Measurements from ENCODE around the gene TBCC. TPM values are rescaled to one million over a fixed set of nuclear protein-coding genes. Genes with fewer than 3 reads are reported as not detected.
A peak's percentile ranks its signal among the peaks of the same experiment; 100 is the strongest.
"Not testable (repeated sequence)": the region's sequence is repeated elsewhere in the genome, so short reads cannot be mapped to it uniquely, and the experiment has no call there.

The TBCC gene
- total and polyA plus RNA-seq, 8 donors = 5.1 to 35.4 (median 9.1) TPM

GRCh38 chr6:42740725-42741124 lies 5.2 kb downstream of the TBCC start:
- Histone ChIP-seq H3K36me3 (no peaks in the 10 kb centered on the region), H3K9me3 (no peaks in the 10 kb centered on the region), H3K4me1 (peaks cover 0 to 9% (median 5%) of the 10 kb centered on the region in 3 donors), H3K27me3 (no peaks in the 10 kb centered on the region), H3K4me3 (no peak overlapping the region), H3K27ac (no peak overlapping the region)
- intact Hi-C loops (cut with DNase I) = no loop called here
- no peak for DNase-seq
- TF ChIP-seq, protein P1, sequence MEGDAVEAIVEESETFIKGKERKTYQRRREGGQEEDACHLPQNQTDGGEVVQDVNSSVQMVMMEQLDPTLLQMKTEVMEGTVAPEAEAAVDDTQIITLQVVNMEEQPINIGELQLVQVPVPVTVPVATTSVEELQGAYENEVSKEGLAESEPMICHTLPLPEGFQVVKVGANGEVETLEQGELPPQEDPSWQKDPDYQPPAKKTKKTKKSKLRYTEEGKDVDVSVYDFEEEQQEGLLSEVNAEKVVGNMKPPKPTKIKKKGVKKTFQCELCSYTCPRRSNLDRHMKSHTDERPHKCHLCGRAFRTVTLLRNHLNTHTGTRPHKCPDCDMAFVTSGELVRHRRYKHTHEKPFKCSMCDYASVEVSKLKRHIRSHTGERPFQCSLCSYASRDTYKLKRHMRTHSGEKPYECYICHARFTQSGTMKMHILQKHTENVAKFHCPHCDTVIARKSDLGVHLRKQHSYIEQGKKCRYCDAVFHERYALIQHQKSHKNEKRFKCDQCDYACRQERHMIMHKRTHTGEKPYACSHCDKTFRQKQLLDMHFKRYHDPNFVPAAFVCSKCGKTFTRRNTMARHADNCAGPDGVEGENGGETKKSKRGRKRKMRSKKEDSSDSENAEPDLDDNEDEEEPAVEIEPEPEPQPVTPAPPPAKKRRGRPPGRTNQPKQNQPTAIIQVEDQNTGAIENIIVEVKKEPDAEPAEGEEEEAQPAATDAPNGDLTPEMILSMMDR (IDR thresholded peaks at IDR 0.05) = no peak
- no peak for ATAC-seq
- WGBS, 2 donors = 61 to 71% methylated on average over 3 of the region's 3 CpGs
- no peak for FAIRE-seq

DNA sequence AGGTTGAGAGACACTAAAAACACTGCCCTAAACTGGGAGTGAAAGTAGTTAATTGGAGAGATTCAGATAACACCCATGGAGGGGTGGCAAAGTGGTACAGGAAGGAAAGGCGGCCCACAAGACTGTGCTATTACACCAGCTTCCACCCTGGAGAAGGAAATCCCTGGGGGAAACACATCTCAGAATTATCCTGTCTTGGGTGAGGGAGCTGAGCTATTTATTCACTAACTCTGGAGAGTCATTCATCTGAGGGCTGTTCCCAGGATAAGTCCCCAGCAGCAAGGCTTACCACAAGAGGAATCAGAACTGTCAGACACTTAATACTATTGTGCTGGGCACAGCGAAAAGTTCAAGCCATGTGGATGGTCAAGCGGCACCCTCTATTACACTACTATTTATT lies 9.9 kb downstream of the TBCC start:
- Histone ChIP-seq H3K27me3 (no peaks in the 10 kb centered on the region), H3K4me1 (no peaks in the 10 kb centered on the region), H3K27ac (no peak overlapping the region), H3K4me3 (no peak overlapping the region), H3K9me3 (no peaks in the 10 kb centered on the region), H3K36me3 (no peaks in the 10 kb centered on the region)
- TF ChIP-seq, protein P1 (IDR thresholded peaks at IDR 0.05) = no peak
- 88 to 90% methylated on average over 3 of the region's 3 CpGs for WGBS, 2 donors
- intact Hi-C loops (cut with DNase I) = loop anchor here in 1 of 3 donors (5.0 kb wide), 1 partner anchor 69 kb away; no protein-coding TSS in a partner anchor
- no peak for FAIRE-seq
- ATAC-seq = no peak
- no peak for DNase-seq

DNA sequence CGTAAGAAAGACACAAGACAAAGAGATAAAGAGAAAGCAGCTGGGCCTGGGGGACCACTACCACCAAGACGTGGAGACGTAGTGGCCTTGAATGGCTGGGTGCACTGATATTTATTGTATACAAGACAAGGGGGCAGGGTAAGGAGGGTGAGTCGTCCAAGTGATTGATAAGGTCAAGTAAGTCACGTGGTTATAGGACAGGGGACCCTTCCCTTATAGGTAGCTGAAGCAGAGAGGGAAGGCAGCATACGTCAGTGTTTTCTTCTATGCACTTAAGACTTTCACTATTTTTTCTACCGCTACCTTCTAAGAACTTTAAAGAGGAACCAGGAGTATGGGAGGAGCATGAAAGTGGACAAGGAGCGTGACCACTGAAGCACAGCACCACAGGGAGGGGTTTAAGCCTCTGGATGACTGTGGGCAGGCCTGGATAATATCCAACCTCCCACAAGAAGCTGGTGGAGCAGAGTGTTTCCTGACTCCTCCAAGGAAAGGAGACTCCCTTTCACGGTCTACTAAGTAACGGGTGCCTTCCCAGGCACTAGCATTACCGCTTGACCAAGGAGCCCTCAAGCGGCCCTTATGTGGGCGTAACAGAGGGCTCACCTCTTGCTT lies 11.9 kb downstream of the TBCC start:
- intact Hi-C loops (cut with DNase I); DNase-seq; FAIRE-seq; H3K4me3 ChIP-seq; H3K9me3 ChIP-seq; H3K27ac ChIP-seq; H3K36me3 ChIP-seq; H3K27me3 ChIP-seq; H3K4me1 ChIP-seq; ATAC-seq: not testable (repeated sequence)
- WGBS, 2 donors = 71 to 80% methylated on average over 13 of the region's 13 CpGs

- Histone ChIP-seq H3K4me3 (no peak overlapping the region), H3K27ac (no peak overlapping the region), H3K27me3 (no peaks in the 10 kb centered on the region), H3K9me3 (no peaks in the 10 kb centered on the region), H3K36me3 (no peaks in the 10 kb centered on the region), H3K4me1 (no peaks in the 10 kb centered on the region)
- TF ChIP-seq, protein P1 (IDR thresholded peaks at IDR 0.05) = no peak
- intact Hi-C loops (cut with DNase I) = no loop called here
- DNase-seq (no peak), FAIRE-seq (no peak), ATAC-seq (peak in 2 of 4 donors; percentile 11 to 28)
- 35 to 43% methylated on average over 2 to 3 of the region's 3 CpGs for WGBS, 2 donors
Observed at GRCh38 chr6:42729731-42730130, 16.2 kb downstream of the TBCC start.

DNA sequence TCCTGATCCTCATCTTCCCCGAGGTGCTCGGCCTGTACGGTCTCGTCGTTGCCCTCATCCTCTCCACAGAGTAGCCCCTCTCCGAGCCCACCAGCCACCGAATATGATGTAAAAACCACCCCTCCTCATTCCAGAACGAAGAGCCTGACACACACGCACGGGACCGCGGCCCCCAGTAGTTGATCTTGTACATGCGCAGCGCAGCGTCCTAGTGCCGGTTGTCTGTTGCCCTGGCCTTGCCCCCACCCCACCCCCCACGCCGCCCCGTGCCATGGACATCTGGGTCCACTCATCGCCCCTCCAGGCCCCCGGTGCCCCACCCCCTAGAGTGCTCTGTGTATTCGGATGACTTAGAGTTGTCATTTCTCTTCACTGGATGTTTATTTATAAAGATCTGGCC lies 18.3 kb downstream of the TBCC start:
- Histone ChIP-seq H3K27ac (peak overlapping the region in 2 of 4 donors; percentile 3 to 48), H3K9me3 (no peaks in the 10 kb centered on the region), H3K36me3 (no peaks in the 10 kb centered on the region), H3K4me3 (peak overlapping the region in 2 of 4 donors; percentile 30 to 41), H3K4me1 (no peaks in the 10 kb centered on the region), H3K27me3 (no peaks in the 10 kb centered on the region)
- DNase-seq = no peak
- no peak for FAIRE-seq
- intact Hi-C loops (cut with DNase I) = no loop called here
- TF ChIP-seq, protein P1 (IDR thresholded peaks at IDR 0.05) = no peak
- ATAC-seq = no peak
- WGBS, 2 donors = 75 to 82% methylated on average over 22 of the region's 22 CpGs
